HCT116 (cell line): Measurements from ENCODE around the gene GALT. TPM values are rescaled to one million over a fixed set of nuclear protein-coding genes. Genes with fewer than 3 reads are reported as not detected.
A peak's percentile ranks its signal among the peaks of the same experiment; 100 is the strongest.

Experiments used
- ATAC-seq: fragments of 200-7000 bp; cut with Tn5 transposase; 2 replicates; pipeline ENCODE4 v1.9.1; 2020; ENCODE audit warnings: mild to moderate bottlenecking, moderate library complexity
- BruUV-seq: library from RNA; stranded (reverse); fragments of 400-500 nt; replicated peaks from 2 replicates; lab custom pipeline; 2021; lab: Mats Ljungman, UMichigan
- CTCF ChIA-PET: fragments of 300-600 bp; sonication (Branson Sonifier 250); formaldehyde crosslinking; loops from one replicate; lab custom pipeline; 2021; ENCODE audit warnings: antibody characterized with exemption; lab: Charles Lee
- POLR2A ChIA-PET: fragments of 300-600, 350-600 bp; sonication (Branson Sonifier 250); formaldehyde crosslinking; loops from one replicate; lab custom pipeline; 2021; ENCODE audit warnings: antibody characterized with exemption; lab: Charles Lee
- RAD21 ChIA-PET, 2 experiments: fragments of 300-600 bp; sonication (Branson Sonifier 250); formaldehyde crosslinking; loops; one replicate each; lab custom pipeline; 2023; ENCODE audit warnings: low total read pairs in 2 of 2; ENCODE audit not compliant: uncharacterized antibody in 2 of 2, unreplicated experiment in 2 of 2, low non-redundant PET in 1 of 2; lab: Charles Lee
- DNase-seq: peaks from one replicate; pipeline ENCODE4 v3.0.0-alpha.2; 2010; ENCODE audit warnings: low read depth, low spot score
- H2AFZ ChIP-seq: fragments of 200-600 bp; shearing (Covaris generic), sonication (generic); 2 replicates; pipeline ENCODE4 v1.6.1; 2017; ENCODE audit warnings: low read depth, mixed run types, mixed read lengths, antibody characterized with exemption, low read length; ENCODE audit not compliant: poor library complexity, severe bottlenecking
- H3K27ac ChIP-seq: 2 replicates; pipeline ENCODE4 v1.5.1; 2012; ENCODE audit warnings: low read depth, low read length
- H3K27me3 ChIP-seq: fragments of 200-600 bp; sonication (generic); 2 replicates; pipeline ENCODE4 v1.6.1; 2016; ENCODE audit warnings: mixed run types, low read length, mixed read lengths; ENCODE audit not compliant: insufficient read depth
- H3K36me3 ChIP-seq, 2 experiments: fragments of 200-500 bp in 1 of 2; fragments of 200-600 bp in 1 of 2; sonication (Bioruptor generic) in 1 of 2; sonication (generic) in 1 of 2; 2 replicates each; pipeline versions ENCODE4 v1.5.1 to v1.6.1; 2014 to 2016; ENCODE audit warnings: low read length in 2 of 2, inconsistent platforms in 1 of 2, mixed read lengths in 1 of 2, mixed run types in 1 of 2; ENCODE audit not compliant: insufficient read depth in 2 of 2, control insufficient read depth in 1 of 2
- H3K4me1 ChIP-seq, 2 experiments: fragments of 200-600 bp in 1 of 2; sonication (generic) in 1 of 2; 2 replicates each; pipeline versions ENCODE4 v1.5.1 to v1.6.1; 2012 to 2017; ENCODE audit warnings: low read length in 2 of 2, inconsistent platforms in 1 of 2, mild to moderate bottlenecking in 1 of 2, mixed read lengths in 1 of 2, mixed run types in 1 of 2, moderate library complexity in 1 of 2; ENCODE audit not compliant: insufficient read depth in 2 of 2, control insufficient read depth in 1 of 2
- H3K4me2 ChIP-seq: fragments of 200-600 bp; sonication (generic); 2 replicates; pipeline ENCODE4 v1.6.1; 2017; ENCODE audit warnings: mixed run types, low read length, mixed read lengths
- H3K4me3 ChIP-seq, 2 experiments: fragments of 200-600 bp in 1 of 2; sonication (generic) in 1 of 2; replicated peaks in 1 of 2; 2 replicates each; pipeline ENCODE4 v1.5.1; 2011 to 2016; ENCODE audit warnings: low read length in 2 of 2, control low read depth in 1 of 2, low read depth in 1 of 2, mild to moderate bottlenecking in 1 of 2, mixed read lengths in 1 of 2, mixed run types in 1 of 2
- H3K79me2 ChIP-seq: fragments of 200-600 bp; sonication (generic); 2 replicates; pipeline ENCODE4 v1.6.1; 2017; ENCODE audit warnings: mild to moderate bottlenecking, mixed run types, low read length, moderate library complexity, mixed read lengths; ENCODE audit not compliant: insufficient read depth
- H3K9ac ChIP-seq: fragments of 200-600 bp; sonication (generic); 2 replicates; pipeline ENCODE4 v1.6.1; 2016; ENCODE audit warnings: low read length, mixed read lengths
- H3K9me2 ChIP-seq: fragments of 200-600 bp; sonication (generic), shearing (Covaris generic); 2 replicates; pipeline ENCODE4 v1.6.1; 2017; ENCODE audit warnings: mixed run types, mild to moderate bottlenecking, moderate library complexity; ENCODE audit not compliant: insufficient read depth
- H3K9me3 ChIP-seq, 2 experiments: fragments of 200-500 bp in 1 of 2; fragments of 200-600 bp in 1 of 2; sonication (Bioruptor generic) in 1 of 2; sonication (generic) in 1 of 2; 2 replicates each; pipeline ENCODE4 v1.6.1; 2014 to 2017; ENCODE audit warnings: low read length in 2 of 2, mixed read lengths in 2 of 2, inconsistent platforms in 1 of 2, low read depth in 1 of 2, mild to moderate bottlenecking in 1 of 2, mixed run types in 1 of 2, moderate library complexity in 1 of 2; ENCODE audit not compliant: control insufficient read depth in 1 of 2, insufficient read depth in 1 of 2
- H4K20me1 ChIP-seq: fragments of 200-600 bp; sonication (generic), shearing (Covaris generic); 2 replicates; pipeline ENCODE4 v1.6.1; 2017; ENCODE audit warnings: mixed run types, mild to moderate bottlenecking, moderate library complexity; ENCODE audit not compliant: insufficient read depth
- ATF3 ChIP-seq: IDR thresholded peaks from 2 replicates; pipeline ENCODE4 v1.6.1; 2012
- SP1 ChIP-seq: IDR thresholded peaks from 2 replicates; pipeline ENCODE4 v1.6.1; 2012; ENCODE audit warnings: low read depth
- SRF ChIP-seq: IDR thresholded peaks from 2 replicates; pipeline ENCODE4 v1.6.1; 2012; ENCODE audit warnings: low read depth
- intact Hi-C: fragments of 100-400 bp; cut with micrococcal nuclease; formaldehyde crosslinking; loops from 2 replicates; pipeline ENCODE4 v1.10.0; 2022
- total RNA-seq: library from RNA; stranded (reverse); gene quantifications from one replicate; pipeline ENCODE4 v1.2.1, GENCODE V29; 2021; ENCODE audit not compliant: unreplicated experiment
- TF ChIP-seq, protein P1 (sequence below): IDR thresholded peaks from 2 replicates; pipeline ENCODE4 v1.6.1; 2011; ENCODE audit warnings: mild to moderate bottlenecking, low read length, moderate library complexity; ENCODE audit not compliant: insufficient replicate concordance; ENCODE audit errors: extremely low read depth

The GALT gene
- total RNA-seq, 1 experiment from 2014 or later, result 28.2 TPM

DNA sequence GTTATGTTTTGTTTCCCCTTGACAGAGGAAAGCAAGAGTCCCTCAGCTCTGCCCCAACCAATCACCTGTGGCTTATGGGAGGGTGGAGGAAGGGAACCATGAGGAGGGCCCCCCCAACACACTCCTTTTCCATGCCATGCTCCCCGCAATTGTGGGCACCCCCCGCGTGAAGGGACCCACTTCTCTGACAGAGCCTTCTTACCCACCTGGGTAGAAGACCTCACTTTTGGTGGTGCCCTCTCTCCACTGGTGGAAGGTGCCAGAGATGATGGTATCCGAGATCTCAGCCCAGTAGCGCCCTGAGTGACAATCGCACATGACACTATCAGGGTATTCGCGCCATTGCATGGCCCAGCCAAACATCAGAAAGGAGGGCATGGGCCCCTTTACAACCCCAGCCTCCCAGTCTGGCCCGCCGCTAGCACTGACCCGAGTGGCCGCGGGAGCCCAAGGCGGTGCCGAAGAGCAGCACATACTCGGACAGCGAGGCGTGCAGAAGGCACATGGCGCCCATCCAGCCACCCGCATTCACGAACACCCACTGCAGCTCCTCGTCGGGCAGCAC lies 9.6 kb upstream of the GALT start:
- TF ChIP-seq SRF (no peak), SP1 (no peak), ATF3 (no peak)
- TF ChIP-seq, protein P1, sequence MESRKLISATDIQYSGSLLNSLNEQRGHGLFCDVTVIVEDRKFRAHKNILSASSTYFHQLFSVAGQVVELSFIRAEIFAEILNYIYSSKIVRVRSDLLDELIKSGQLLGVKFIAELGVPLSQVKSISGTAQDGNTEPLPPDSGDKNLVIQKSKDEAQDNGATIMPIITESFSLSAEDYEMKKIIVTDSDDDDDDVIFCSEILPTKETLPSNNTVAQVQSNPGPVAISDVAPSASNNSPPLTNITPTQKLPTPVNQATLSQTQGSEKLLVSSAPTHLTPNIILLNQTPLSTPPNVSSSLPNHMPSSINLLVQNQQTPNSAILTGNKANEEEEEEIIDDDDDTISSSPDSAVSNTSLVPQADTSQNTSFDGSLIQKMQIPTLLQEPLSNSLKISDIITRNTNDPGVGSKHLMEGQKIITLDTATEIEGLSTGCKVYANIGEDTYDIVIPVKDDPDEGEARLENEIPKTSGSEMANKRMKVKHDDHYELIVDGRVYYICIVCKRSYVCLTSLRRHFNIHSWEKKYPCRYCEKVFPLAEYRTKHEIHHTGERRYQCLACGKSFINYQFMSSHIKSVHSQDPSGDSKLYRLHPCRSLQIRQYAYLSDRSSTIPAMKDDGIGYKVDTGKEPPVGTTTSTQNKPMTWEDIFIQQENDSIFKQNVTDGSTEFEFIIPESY, result no peak
- H3K27me3 ChIP-seq, result no peaks in the 10 kb centered on the region
- H3K4me2 ChIP-seq, result peak overlapping the region; percentile 95
- H2AFZ ChIP-seq, result no peak overlapping the region
- ChIA-PET POLR2A (interaction anchor here (1.3 to 3.1 kb wide), 5 partner anchors 8 to 28 kb away, joined by 4 to 26 read pairs (median 8); partner anchors contain the start of genes ARID3C, DCTN3, GALT and IL11RA), CTCF (interaction anchor here (2.5 kb wide), 1 partner anchor 33 kb away, joined by 7 read pairs; no protein-coding TSS in a partner anchor), RAD21 (no interaction called here)
- no peaks in the 10 kb centered on the region for H4K20me1 ChIP-seq
- DNase-seq (no peak), ATAC-seq (peak; percentile 1)
- H3K4me1 ChIP-seq, result peaks cover 15 to 38% of the 10 kb centered on the region in 2 experiments; a peak in 3 of 4 replicates
- H3K9me2 ChIP-seq, result no peaks in the 10 kb centered on the region
- H3K79me2 ChIP-seq, result peaks cover 27% of the 10 kb centered on the region
- intact Hi-C loops, result no loop called here
- TSS peak; percentile 46 for BruUV-seq
- no peaks in the 10 kb centered on the region for H3K9me3 ChIP-seq
- H3K9ac ChIP-seq, result peak overlapping the region; percentile 94
- peak overlapping the region; percentile 94 for H3K4me3 ChIP-seq
- peaks cover 0 to 12% of the 10 kb centered on the region in 2 experiments; a peak in 2 of 4 replicates for H3K36me3 ChIP-seq
- peak overlapping the region; percentile 85 for H3K27ac ChIP-seq
